Measurements from ENCODE around the gene ARHGEF4.

GRCh38 chr2:131043199-131044074 is 206.7 kb downstream of the ARHGEF4 start:
- TF ChIP-seq CTCF (IDR thresholded peaks at IDR 0.05) (no peak), POLR2A (IDR thresholded peaks at IDR 0.05; ENCODE audit: low read depth) (no peak), EP300 (IDR thresholded peaks at IDR 0.05) (no peak)
